ENCODE measurements around the gene PROP1. TPM values are rescaled to one million over a fixed set of nuclear protein-coding genes. Genes with fewer than 3 reads are reported as not detected.
"Not testable (repeated sequence)": the region's sequence is repeated elsewhere in the genome, so short reads cannot be mapped to it uniquely, and the experiment has no call there.

Gene PROP1
- not detected for total RNA-seq

GRCh38 chr5:177995691-177996595, at the start of gene PROP1:
Gene PROP1 (minus strand): TSS chr5:177996242. CDS start chr5:177995933, 309 bp downstream.
- DNase-seq = no peak
- Histone ChIP-seq H3K27ac (no peak within 1 kb of the TSS), H3K9me3 (no peaks in the 10 kb centered on the region), H3K4me3 (no peak within 1 kb of the TSS), H3K4me1 (no peaks in the 10 kb centered on the region), H3K36me3 (no peaks in the 10 kb centered on the region), H3K27me3 (peaks cover 0 to 10% (median 6%) of the 10 kb centered on the region in 3 donors)
- TF ChIP-seq POLR2A (IDR thresholded peaks at IDR 0.05) = no peak
- no peak for TF ChIP-seq CTCF (IDR thresholded peaks at IDR 0.05 in 4 of 5, conservative IDR thresholded peaks at IDR 0.05 in 1 of 5)
- no peak for ATAC-seq
- in situ Hi-C loops (cut with MboI; ENCODE audit: low sequenced_read_pairs in 4 of 4) (no loop called here), intact Hi-C loops (cut with DNase I; ENCODE audit: low total_unique reads) (no loop called here)

GRCh38 chr5:178019379-178020030, 23.5 kb upstream of the PROP1 start:
- H3K4me1 ChIP-seq; H3K27me3 ChIP-seq; ATAC-seq; intact Hi-C loops (cut with DNase I; ENCODE audit: low total_unique reads); H3K4me3 ChIP-seq; DNase-seq; H3K9me3 ChIP-seq; H3K36me3 ChIP-seq; in situ Hi-C loops (cut with MboI; ENCODE audit: low sequenced_read_pairs in 4 of 4); H3K27ac ChIP-seq: not testable (repeated sequence)

- in situ Hi-C loops (cut with MboI; ENCODE audit: low sequenced_read_pairs in 4 of 4); H3K36me3 ChIP-seq; DNase-seq; ATAC-seq; H3K9me3 ChIP-seq; intact Hi-C loops (cut with DNase I; ENCODE audit: low total_unique reads); H3K4me1 ChIP-seq; H3K27ac ChIP-seq; H3K27me3 ChIP-seq; H3K4me3 ChIP-seq: not testable (repeated sequence)
Observed at GRCh38 chr5:178012758-178013157, 16.7 kb upstream of the PROP1 start.

- H3K36me3 ChIP-seq; ATAC-seq; H3K27ac ChIP-seq; DNase-seq; in situ Hi-C loops (cut with MboI; ENCODE audit: low sequenced_read_pairs in 4 of 4); H3K9me3 ChIP-seq; H3K27me3 ChIP-seq; H3K4me3 ChIP-seq; H3K4me1 ChIP-seq; intact Hi-C loops (cut with DNase I; ENCODE audit: low total_unique reads): not testable (repeated sequence)
Observed at GRCh38 chr5:178011816-178012554, 15.9 kb upstream of the PROP1 start.

- intact Hi-C loops (cut with DNase I; ENCODE audit: low total_unique reads); H3K36me3 ChIP-seq; H3K27ac ChIP-seq; H3K9me3 ChIP-seq; ATAC-seq; DNase-seq; H3K4me3 ChIP-seq; H3K4me1 ChIP-seq; in situ Hi-C loops (cut with MboI; ENCODE audit: low sequenced_read_pairs in 4 of 4): not testable (repeated sequence)
- peaks cover 7 to 18% (median 15%) of the 10 kb centered on the region in 3 donors for H3K27me3 ChIP-seq
Observed at GRCh38 chr5:178007272-178007671, 11.2 kb upstream of the PROP1 start.

- H3K27ac ChIP-seq; H3K9me3 ChIP-seq; H3K36me3 ChIP-seq; in situ Hi-C loops (cut with MboI; ENCODE audit: low sequenced_read_pairs in 4 of 4); intact Hi-C loops (cut with DNase I; ENCODE audit: low total_unique reads); DNase-seq; H3K4me1 ChIP-seq: not testable (repeated sequence)
- peak overlapping the region in 2 of 4 donors; percentile 39 to 43 for H3K4me3 ChIP-seq
- peak in 1 of 2 donors; percentile 39 for ATAC-seq
- peaks cover 7 to 18% (median 17%) of the 10 kb centered on the region in 3 donors for H3K27me3 ChIP-seq
Observed at GRCh38 chr5:178006536-178007231, 10.6 kb upstream of the PROP1 start.

- H3K27ac ChIP-seq; H3K4me3 ChIP-seq; H3K4me1 ChIP-seq; in situ Hi-C loops (cut with MboI; ENCODE audit: low sequenced_read_pairs in 4 of 4); H3K9me3 ChIP-seq; intact Hi-C loops (cut with DNase I; ENCODE audit: low total_unique reads); H3K36me3 ChIP-seq; ATAC-seq; DNase-seq: not testable (repeated sequence)
- H3K27me3 ChIP-seq = peaks cover 7 to 18% (median 18%) of the 10 kb centered on the region in 3 donors
Observed at GRCh38 chr5:178006181-178006535, 10.1 kb upstream of the PROP1 start.
